SH-SY5Y (cell line): ENCODE data around the gene FLT3.

ENCODE experiments used
- GATA2 ChIP-seq: IDR thresholded peaks from 2 replicates; pipeline ENCODE4 v1.6.1; 2011; ENCODE audit warnings: mild to moderate bottlenecking, low read depth, low read length
- GATA3 ChIP-seq: IDR thresholded peaks from 2 replicates; pipeline ENCODE4 v1.6.1; 2011; ENCODE audit warnings: low read depth, mild to moderate bottlenecking, low read length, moderate library complexity

- TF ChIP-seq GATA3 (no peak), GATA2 (no peak)
Measured at GRCh38 chr13:28055357-28055756, 45.0 kb downstream of the FLT3 start.
